HepG2 (cell line): ENCODE data around the gene JKAMP. TPM values are rescaled to one million over a fixed set of nuclear protein-coding genes. Genes with fewer than 3 reads are reported as not detected.
A peak's percentile ranks its signal among the peaks of the same experiment; 100 is the strongest.

Source experiments
- ELF1 ChIP-seq: sonication (generic); formaldehyde crosslinking; IDR thresholded peaks from 2 replicates; pipeline ENCODE4 v1.4.0; 2020; ENCODE audit warnings: missing genetic modification reagents
- ETV5 ChIP-seq: IDR thresholded peaks from 2 replicates; pipeline ENCODE4 v1.6.1; 2018; ENCODE audit warnings: missing biosample characterization, missing genetic modification reagents, inconsistent platforms, borderline replicate concordance
- HNRNPK ChIP-seq: fragments of 200-400 bp; formaldehyde crosslinking; IDR thresholded peaks from 2 replicates; pipeline ENCODE4 v1.6.1; 2018; ENCODE audit warnings: low read length, low read depth, moderate library complexity, mild to moderate bottlenecking; ENCODE audit not compliant: poor library complexity, severe bottlenecking
- MED8 ChIP-seq: sonication (generic); formaldehyde crosslinking; IDR thresholded peaks from 2 replicates; pipeline ENCODE4 v1.8.1; 2023; ENCODE audit warnings: mild to moderate bottlenecking, missing genetic modification reagents; ENCODE audit not compliant: insufficient replicate concordance
- PHF5A ChIP-seq: IDR thresholded peaks from one replicate; pipeline ENCODE4 v1.6.1; 2018; ENCODE audit warnings: low read depth, missing genetic modification reagents; ENCODE audit not compliant: unreplicated experiment
- RCOR2 ChIP-seq: IDR thresholded peaks from 2 replicates; pipeline ENCODE4 v1.6.1; 2016; ENCODE audit warnings: missing biosample characterization, missing genetic modification reagents
- RFX3 ChIP-seq: IDR thresholded peaks from 2 replicates; pipeline ENCODE4 v1.6.1; 2016; ENCODE audit warnings: missing biosample characterization, missing genetic modification reagents
- SOX6 ChIP-seq, 2 experiments: fragments of 450-650 bp in 1 of 2; sonication (generic) in 1 of 2; formaldehyde crosslinking in 1 of 2; IDR thresholded peaks; 2 replicates each; pipeline versions ENCODE4 v1.4.0 to v1.6.1; 2017 to 2020; ENCODE audit warnings: antibody characterized with exemption in 1 of 2, mild to moderate bottlenecking in 1 of 2, missing genetic modification reagents in 1 of 2
- TBX2 ChIP-seq: sonication (generic); formaldehyde crosslinking; IDR thresholded peaks from 2 replicates; pipeline ENCODE4 v1.5.0; 2020; ENCODE audit warnings: missing genetic modification reagents, mild to moderate bottlenecking, borderline replicate concordance
- TEAD2 ChIP-seq: sonication (generic); formaldehyde crosslinking; IDR thresholded peaks from 2 replicates; pipeline ENCODE4 v1.9.0; 2021; ENCODE audit warnings: missing genetic modification reagents
- TRIM24 ChIP-seq: sonication (generic); formaldehyde crosslinking; IDR thresholded peaks from 2 replicates; pipeline ENCODE4 v1.8.0; 2022; ENCODE audit warnings: mild to moderate bottlenecking, missing genetic modification reagents
- ZSCAN25 ChIP-seq: sonication (generic); formaldehyde crosslinking; IDR thresholded peaks from 2 replicates; pipeline ENCODE4 v1.8.0; 2022; ENCODE audit warnings: mild to moderate bottlenecking, missing genetic modification reagents
- polyA plus RNA-seq, 8 experiments: library from polyadenylated mRNA; depleted of rRNA in 3 of 8; stranded (reverse) in 7 of 8; unstranded in 1 of 8; fragments of >200 nt; fragmentation: Illumina TruSeq in 4 of 8; extraction: Trizol in 4 of 8; gene quantifications; 2 replicates each; pipeline versions ENCODE4 v1.2.1 to v1.2.3, GENCODE V29; 2011 to 2016; ENCODE audit warnings: low read depth in 4 of 8, missing spikeins in 1 of 8, mixed read lengths in 1 of 8; ENCODE audit not compliant: insufficient read depth in 1 of 8
- total RNA-seq, 5 experiments: library from RNA; depleted of rRNA; stranded (reverse); fragments of >200 nt; fragmentation: Illumina TruSeq; extraction: Trizol; gene quantifications; 2 replicates each; pipeline ENCODE4 v1.2.3, GENCODE V29; 2016; ENCODE audit warnings: low read depth in 1 of 5
- TF ChIP-seq, protein P1 (sequence below): sonication (generic); formaldehyde crosslinking; conservative IDR thresholded peaks from 2 replicates; pipeline ENCODE4 v1.5.0; 2020; ENCODE audit warnings: missing genetic modification reagents
- TF ChIP-seq, protein P2 (sequence below): IDR thresholded peaks from 2 replicates; pipeline ENCODE4 v1.6.1; 2016
- TF ChIP-seq, protein P3 (sequence below): sonication (generic); formaldehyde crosslinking; IDR thresholded peaks from 2 replicates; pipeline ENCODE4 v1.8.0; 2022; ENCODE audit warnings: missing genetic modification reagents, mild to moderate bottlenecking, inconsistent platforms, borderline replicate concordance
- TF ChIP-seq, protein P4 (sequence below), 2 experiments: fragments of 450-650 bp in 1 of 2; sonication (generic) in 1 of 2; formaldehyde crosslinking; IDR thresholded peaks; 2 replicates each; pipeline versions ENCODE4 v1.5.0 to v1.8.0; 2020 to 2022; ENCODE audit warnings: mild to moderate bottlenecking in 1 of 2, missing genetic modification reagents in 1 of 2
- TF ChIP-seq, protein P5 (sequence below): sonication (generic); formaldehyde crosslinking; IDR thresholded peaks from 2 replicates; pipeline ENCODE4 v1.9.0; 2021; ENCODE audit warnings: mild to moderate bottlenecking, missing genetic modification reagents

The JKAMP gene
- total and polyA plus RNA-seq, 2 of the 13 experiments (the other 11 are each of a cell fraction or from before 2014, with no cell fraction given) = 56.4 to 135 TPM

DNA sequence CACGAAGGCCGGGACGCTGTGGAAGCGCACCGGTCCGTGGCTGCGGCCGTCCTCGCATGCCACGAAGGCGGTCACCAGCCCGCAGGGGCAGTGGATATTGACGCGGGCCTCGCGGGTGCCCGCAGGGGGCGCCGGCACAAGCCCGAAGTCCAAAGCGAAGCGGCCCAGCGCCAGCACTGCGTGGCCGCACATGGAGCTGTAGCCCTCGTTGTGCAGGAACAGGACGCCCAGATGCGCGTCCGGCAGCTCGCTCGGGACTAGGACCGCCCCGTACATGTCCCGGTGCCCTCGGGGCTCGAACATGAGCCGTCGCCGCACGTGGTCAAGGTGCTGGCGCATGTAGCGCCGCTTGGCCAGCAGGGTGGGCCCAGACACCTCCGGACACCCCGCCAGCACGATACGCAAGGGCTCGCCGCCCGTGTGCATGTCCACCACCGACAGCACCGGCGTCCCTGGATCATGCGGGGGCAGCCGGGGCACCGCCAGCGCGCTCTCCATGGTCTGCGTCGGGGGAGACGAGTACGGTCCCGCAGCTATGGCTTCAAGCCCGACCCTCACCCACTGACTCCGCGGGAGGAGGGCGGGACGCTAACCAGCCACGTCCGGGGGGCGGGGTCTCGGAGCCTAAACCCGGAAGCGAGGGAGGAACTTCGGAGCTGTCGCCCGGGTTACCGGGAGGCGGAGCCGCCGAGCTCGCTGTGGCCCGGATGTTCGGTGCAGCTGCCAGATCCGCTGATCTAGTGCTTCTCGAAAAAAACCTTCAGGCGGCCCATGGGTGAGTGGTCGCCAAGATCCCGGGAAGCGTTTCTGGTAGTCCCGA is at the start of gene JKAMP, which contains the start of gene L3HYPDH (continued):
- TF ChIP-seq, protein P1, sequence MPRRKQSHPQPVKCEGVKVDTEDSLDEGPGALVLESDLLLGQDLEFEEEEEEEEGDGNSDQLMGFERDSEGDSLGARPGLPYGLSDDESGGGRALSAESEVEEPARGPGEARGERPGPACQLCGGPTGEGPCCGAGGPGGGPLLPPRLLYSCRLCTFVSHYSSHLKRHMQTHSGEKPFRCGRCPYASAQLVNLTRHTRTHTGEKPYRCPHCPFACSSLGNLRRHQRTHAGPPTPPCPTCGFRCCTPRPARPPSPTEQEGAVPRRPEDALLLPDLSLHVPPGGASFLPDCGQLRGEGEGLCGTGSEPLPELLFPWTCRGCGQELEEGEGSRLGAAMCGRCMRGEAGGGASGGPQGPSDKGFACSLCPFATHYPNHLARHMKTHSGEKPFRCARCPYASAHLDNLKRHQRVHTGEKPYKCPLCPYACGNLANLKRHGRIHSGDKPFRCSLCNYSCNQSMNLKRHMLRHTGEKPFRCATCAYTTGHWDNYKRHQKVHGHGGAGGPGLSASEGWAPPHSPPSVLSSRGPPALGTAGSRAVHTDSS (CRISPR knock-in tag) = 0 out of 2 replicates have a peak, but pooled peaks have one; percentile 28
- TF ChIP-seq, protein P2, sequence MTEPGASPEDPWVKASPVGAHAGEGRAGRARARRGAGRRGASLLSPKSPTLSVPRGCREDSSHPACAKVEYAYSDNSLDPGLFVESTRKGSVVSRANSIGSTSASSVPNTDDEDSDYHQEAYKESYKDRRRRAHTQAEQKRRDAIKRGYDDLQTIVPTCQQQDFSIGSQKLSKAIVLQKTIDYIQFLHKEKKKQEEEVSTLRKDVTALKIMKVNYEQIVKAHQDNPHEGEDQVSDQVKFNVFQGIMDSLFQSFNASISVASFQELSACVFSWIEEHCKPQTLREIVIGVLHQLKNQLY (CRISPR knock-in tag) = no peak; the same call in 1 of the 2 replicates
- TF ChIP-seq HNRNPK (no peak), RFX3 (CRISPR knock-in tag) (peak; percentile 81), ELF1 (CRISPR knock-in tag) (peak; percentile 99), SOX6 (IDR thresholded peaks at IDR 0.05) (no peak), SOX6 (CRISPR knock-in tag; IDR thresholded peaks at IDR 0.05) (peak; percentile 71), TBX2 (CRISPR knock-in tag) (peak; percentile 89; the same call in 1 of the 2 replicates), RCOR2 (CRISPR knock-in tag) (0 out of 2 replicates have a peak, but pooled peaks have one; percentile 13), PHF5A (CRISPR knock-in tag) (no peak), ETV5 (CRISPR knock-in tag) (peak; percentile 65; the same call in 1 of the 2 replicates), ZSCAN25 (CRISPR knock-in tag) (peak; percentile 72; the same call in 1 of the 2 replicates), MED8 (CRISPR knock-in tag) (peak; percentile 84), TRIM24 (CRISPR knock-in tag) (no peak; the same call in 1 of the 2 replicates), TEAD2 (peak; percentile 95)
- TF ChIP-seq, protein P3, sequence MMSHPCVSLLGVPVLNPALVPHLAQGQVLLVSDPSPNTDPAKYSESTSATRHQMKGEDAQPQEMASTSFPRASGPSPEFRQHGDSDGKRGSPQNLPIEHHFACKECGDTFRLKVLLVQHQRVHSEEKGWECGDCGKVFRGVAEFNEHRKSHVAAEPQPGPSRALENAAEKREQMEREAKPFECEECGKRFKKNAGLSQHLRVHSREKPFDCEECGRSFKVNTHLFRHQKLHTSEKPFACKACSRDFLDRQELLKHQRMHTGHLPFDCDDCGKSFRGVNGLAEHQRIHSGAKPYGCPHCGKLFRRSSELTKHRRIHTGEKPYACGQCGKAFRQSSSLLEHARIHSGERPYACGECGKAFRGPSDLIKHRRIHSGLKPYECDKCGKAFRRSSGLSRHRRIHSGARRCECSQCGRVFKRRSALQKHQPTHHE (CRISPR knock-in tag) = peak; percentile 97; the same call in 1 of the 2 replicates
- TF ChIP-seq, protein P4, sequence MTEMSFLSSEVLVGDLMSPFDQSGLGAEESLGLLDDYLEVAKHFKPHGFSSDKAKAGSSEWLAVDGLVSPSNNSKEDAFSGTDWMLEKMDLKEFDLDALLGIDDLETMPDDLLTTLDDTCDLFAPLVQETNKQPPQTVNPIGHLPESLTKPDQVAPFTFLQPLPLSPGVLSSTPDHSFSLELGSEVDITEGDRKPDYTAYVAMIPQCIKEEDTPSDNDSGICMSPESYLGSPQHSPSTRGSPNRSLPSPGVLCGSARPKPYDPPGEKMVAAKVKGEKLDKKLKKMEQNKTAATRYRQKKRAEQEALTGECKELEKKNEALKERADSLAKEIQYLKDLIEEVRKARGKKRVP (CRISPR knock-in tag; IDR thresholded peaks at IDR 0.05) = no peak; a peak in 1 of 4 replicates
- TF ChIP-seq, protein P5, sequence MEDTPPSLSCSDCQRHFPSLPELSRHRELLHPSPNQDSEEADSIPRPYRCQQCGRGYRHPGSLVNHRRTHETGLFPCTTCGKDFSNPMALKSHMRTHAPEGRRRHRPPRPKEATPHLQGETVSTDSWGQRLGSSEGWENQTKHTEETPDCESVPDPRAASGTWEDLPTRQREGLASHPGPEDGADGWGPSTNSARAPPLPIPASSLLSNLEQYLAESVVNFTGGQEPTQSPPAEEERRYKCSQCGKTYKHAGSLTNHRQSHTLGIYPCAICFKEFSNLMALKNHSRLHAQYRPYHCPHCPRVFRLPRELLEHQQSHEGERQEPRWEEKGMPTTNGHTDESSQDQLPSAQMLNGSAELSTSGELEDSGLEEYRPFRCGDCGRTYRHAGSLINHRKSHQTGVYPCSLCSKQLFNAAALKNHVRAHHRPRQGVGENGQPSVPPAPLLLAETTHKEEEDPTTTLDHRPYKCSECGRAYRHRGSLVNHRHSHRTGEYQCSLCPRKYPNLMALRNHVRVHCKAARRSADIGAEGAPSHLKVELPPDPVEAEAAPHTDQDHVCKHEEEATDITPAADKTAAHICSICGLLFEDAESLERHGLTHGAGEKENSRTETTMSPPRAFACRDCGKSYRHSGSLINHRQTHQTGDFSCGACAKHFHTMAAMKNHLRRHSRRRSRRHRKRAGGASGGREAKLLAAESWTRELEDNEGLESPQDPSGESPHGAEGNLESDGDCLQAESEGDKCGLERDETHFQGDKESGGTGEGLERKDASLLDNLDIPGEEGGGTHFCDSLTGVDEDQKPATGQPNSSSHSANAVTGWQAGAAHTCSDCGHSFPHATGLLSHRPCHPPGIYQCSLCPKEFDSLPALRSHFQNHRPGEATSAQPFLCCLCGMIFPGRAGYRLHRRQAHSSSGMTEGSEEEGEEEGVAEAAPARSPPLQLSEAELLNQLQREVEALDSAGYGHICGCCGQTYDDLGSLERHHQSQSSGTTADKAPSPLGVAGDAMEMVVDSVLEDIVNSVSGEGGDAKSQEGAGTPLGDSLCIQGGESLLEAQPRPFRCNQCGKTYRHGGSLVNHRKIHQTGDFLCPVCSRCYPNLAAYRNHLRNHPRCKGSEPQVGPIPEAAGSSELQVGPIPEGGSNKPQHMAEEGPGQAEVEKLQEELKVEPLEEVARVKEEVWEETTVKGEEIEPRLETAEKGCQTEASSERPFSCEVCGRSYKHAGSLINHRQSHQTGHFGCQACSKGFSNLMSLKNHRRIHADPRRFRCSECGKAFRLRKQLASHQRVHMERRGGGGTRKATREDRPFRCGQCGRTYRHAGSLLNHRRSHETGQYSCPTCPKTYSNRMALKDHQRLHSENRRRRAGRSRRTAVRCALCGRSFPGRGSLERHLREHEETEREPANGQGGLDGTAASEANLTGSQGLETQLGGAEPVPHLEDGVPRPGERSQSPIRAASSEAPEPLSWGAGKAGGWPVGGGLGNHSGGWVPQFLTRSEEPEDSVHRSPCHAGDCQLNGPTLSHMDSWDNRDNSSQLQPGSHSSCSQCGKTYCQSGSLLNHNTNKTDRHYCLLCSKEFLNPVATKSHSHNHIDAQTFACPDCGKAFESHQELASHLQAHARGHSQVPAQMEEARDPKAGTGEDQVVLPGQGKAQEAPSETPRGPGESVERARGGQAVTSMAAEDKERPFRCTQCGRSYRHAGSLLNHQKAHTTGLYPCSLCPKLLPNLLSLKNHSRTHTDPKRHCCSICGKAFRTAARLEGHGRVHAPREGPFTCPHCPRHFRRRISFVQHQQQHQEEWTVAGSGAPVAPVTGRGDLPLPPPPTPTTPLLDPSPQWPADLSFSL (CRISPR knock-in tag) = peak; percentile 31; the same call in 1 of the 2 replicates
